Right lung (tissue), 10 donors: ENCODE measurements around the gene HNRNPA1L2. TPM values are rescaled to one million over a fixed set of nuclear protein-coding genes. Genes with fewer than 3 reads are reported as not detected.
"Not testable (repeated sequence)": the region's sequence is repeated elsewhere in the genome, so short reads cannot be mapped to it uniquely, and the experiment has no call there.

ENCODE experiments used
- DNase-seq, 2 donors: peaks; one replicate each; pipeline ENCODE4 v3.0.0-alpha.2; 2013
- long read RNA-seq, 8 donors: transcript quantifications; one replicate each; lab custom pipeline, GENCODE V29; 2026
- polyA plus RNA-seq, 5 donors: library from polyadenylated mRNA; unstranded; fragments of 120-200 nt; gene quantifications; one replicate each; pipeline versions ENCODE4 v1.2.1 to v1.2.3, GENCODE V29; 2013; ENCODE audit warnings: inconsistent platforms in 1 of 5, low replicate concordance in 1 of 5; ENCODE audit not compliant: insufficient read length in 5 of 5, insufficient read depth in 1 of 5

The HNRNPA1L2 gene
- polyA plus RNA-seq, result 10 to 100 TPM; 23.0 to 32.6 (median 26.3) TPM
- long read RNA-seq, donor 1, transcript HNRNPA1L2-201 (1 exons, 1,372 nt), result major isoform, 12 of 12 reads
- long read RNA-seq, donor 1, partial matches to known transcripts, result 0 of 12 reads
- long read RNA-seq, donor 1, other reads (novel, unspliced or antisense), result 0 of 12 reads
- long read RNA-seq, donor 2, partial matches to known transcripts, result 0 of 4 reads
- long read RNA-seq, donor 2, other reads (novel, unspliced or antisense), result 0 of 4 reads
- long read RNA-seq, donor 3, transcript HNRNPA1L2-201 (1 exons, 1,372 nt), result major isoform, 17 of 17 reads
- long read RNA-seq, donor 3, partial matches to known transcripts, result 0 of 17 reads
- long read RNA-seq, donor 3, other reads (novel, unspliced or antisense), result 0 of 17 reads
- long read RNA-seq, donor 4, transcript HNRNPA1L2-201 (1 exons, 1,372 nt), result major isoform, 10 of 10 reads
- long read RNA-seq, donor 4, partial matches to known transcripts, result 0 of 10 reads
- long read RNA-seq, donor 4, other reads (novel, unspliced or antisense), result 0 of 10 reads
- long read RNA-seq, donor 5, transcript HNRNPA1L2-201 (1 exons, 1,372 nt), result major isoform, 27 of 27 reads
- long read RNA-seq, donor 5, partial matches to known transcripts, result 0 of 27 reads
- long read RNA-seq, donor 5, other reads (novel, unspliced or antisense), result 0 of 27 reads
- long read RNA-seq, donor 6, transcript HNRNPA1L2-201 (1 exons, 1,372 nt), result major isoform, 11 of 11 reads
- long read RNA-seq, donor 6, partial matches to known transcripts, result 0 of 11 reads
- long read RNA-seq, donor 6, other reads (novel, unspliced or antisense), result 0 of 11 reads
- long read RNA-seq, donor 7, transcript HNRNPA1L2-201 (1 exons, 1,372 nt), result major isoform, 9 of 9 reads
- long read RNA-seq, donor 7, partial matches to known transcripts, result 0 of 9 reads
- long read RNA-seq, donor 7, other reads (novel, unspliced or antisense), result 0 of 9 reads
- long read RNA-seq, donor 8, partial matches to known transcripts, result 0 of 3 reads
- long read RNA-seq, donor 8, other reads (novel, unspliced or antisense), result 0 of 3 reads

- no peak for DNase-seq
These were observed at the start of gene HNRNPA1L2 for GRCh38 chr13:52642131-52642530. HNRNPA1L2 (plus strand) TSS chr13:52642431; CDS start chr13:52642493, 62 bp downstream.

- DNase-seq, result not testable (repeated sequence)
These were observed 49.1 kb upstream of the HNRNPA1L2 start for GRCh38 chr13:52593175-52593574.

GRCh38 chr13:52593812-52594211 lies 48.4 kb upstream of the HNRNPA1L2 start:
- DNase-seq, result not testable (repeated sequence)

GRCh38 chr13:52594295-52594694 lies 47.9 kb upstream of the HNRNPA1L2 start:
- DNase-seq, result not testable (repeated sequence)

- DNase-seq, result no peak
These were observed 44.6 kb upstream of the HNRNPA1L2 start for GRCh38 chr13:52597676-52598075.

- peak; percentile 48 to 51 for DNase-seq
These were observed 43.0 kb upstream of the HNRNPA1L2 start for GRCh38 chr13:52599037-52599847.

- DNase-seq, result peak; percentile 53 to 64
These were observed 42.2 kb upstream of the HNRNPA1L2 start for GRCh38 chr13:52599848-52600603.

GRCh38 chr13:52600666-52601065 lies 41.6 kb upstream of the HNRNPA1L2 start:
- DNase-seq, result no peak

GRCh38 chr13:52603316-52603715 lies 38.9 kb upstream of the HNRNPA1L2 start:
- DNase-seq, result not testable (repeated sequence)

GRCh38 chr13:52606126-52606525 lies 36.1 kb upstream of the HNRNPA1L2 start:
- DNase-seq, result not testable (repeated sequence)

GRCh38 chr13:52606795-52607194 lies 35.4 kb upstream of the HNRNPA1L2 start:
- not testable (repeated sequence) for DNase-seq

- not testable (repeated sequence) for DNase-seq
These were observed 34.0 kb upstream of the HNRNPA1L2 start for GRCh38 chr13:52608184-52608583.

- DNase-seq, result peak; percentile 25 to 42
These were observed 33.1 kb upstream of the HNRNPA1L2 start for GRCh38 chr13:52609013-52609606.

- DNase-seq, result not testable (repeated sequence)
These were observed 32.1 kb upstream of the HNRNPA1L2 start for GRCh38 chr13:52610158-52610557.

- DNase-seq, result no peak
These were observed 27.0 kb upstream of the HNRNPA1L2 start for GRCh38 chr13:52615134-52615801.

GRCh38 chr13:52615812-52616211 lies 26.4 kb upstream of the HNRNPA1L2 start:
- no peak for DNase-seq

GRCh38 chr13:52617070-52618060 lies 24.9 kb upstream of the HNRNPA1L2 start:
- DNase-seq, result peak; percentile 74 to 76
